HEK293 (cell line): ENCODE results near the gene ST7L.

ENCODE experiments used
- CTCF ChIA-PET: fragments of 350-600 bp; formaldehyde crosslinking; extraction: SDS; loops from one replicate; lab custom pipeline; 2021; ENCODE audit warnings: antibody characterized with exemption; lab: Yijun Ruan, JAX
- POLR2A ChIA-PET: fragments of 300-600 bp; formaldehyde crosslinking; extraction: SDS; loops from one replicate; lab custom pipeline; 2020; ENCODE audit warnings: antibody characterized with exemption, inconsistent platforms; lab: Yijun Ruan, JAX
- H3K27ac ChIP-seq: fragments of 200-500 bp; sonication (Bioruptor generic); 2 replicates; pipeline ENCODE4 v1.5.1; 2014; ENCODE audit warnings: low read depth, low read length, control low read depth, inconsistent platforms; ENCODE audit errors: extremely low read depth
- H3K36me3 ChIP-seq, 2 experiments: fragments of 200-500 bp in 1 of 2; sonication (Bioruptor generic) in 1 of 2; 1 replicate in 1 of 2; 2 replicates in 1 of 2; pipeline ENCODE4 v1.5.1; 2014 to 2017; ENCODE audit warnings: inconsistent platforms in 2 of 2, low read length in 2 of 2; ENCODE audit not compliant: control insufficient read depth in 2 of 2, insufficient read depth in 1 of 2
- H3K4me1 ChIP-seq: fragments of 200-500 bp; sonication (Bioruptor generic); 2 replicates; pipeline ENCODE4 v1.5.1; 2014; ENCODE audit warnings: mild to moderate bottlenecking, low read length, inconsistent platforms; ENCODE audit not compliant: control insufficient read depth, insufficient read depth
- H3K4me3 ChIP-seq: 2 replicates; pipeline ENCODE4 v1.5.1; 2011; ENCODE audit warnings: low read depth, mild to moderate bottlenecking, control low read depth, low read length, moderate library complexity
- H3K9me3 ChIP-seq: fragments of 200-500 bp; sonication (Bioruptor generic); 2 replicates; pipeline ENCODE4 v1.5.1; 2014; ENCODE audit warnings: low read depth, low read length, inconsistent platforms; ENCODE audit not compliant: control insufficient read depth, insufficient read depth
- BCL11A ChIP-seq: fragments of 450-650 bp; formaldehyde crosslinking; IDR thresholded peaks from 2 replicates; pipeline ENCODE4 v1.5.1; 2016; ENCODE audit warnings: low read depth, missing biosample characterization, missing genetic modification characterization
- GLIS2 ChIP-seq: fragments of 450-650 bp; formaldehyde crosslinking; IDR thresholded peaks from 2 replicates; pipeline ENCODE4 v1.5.1; 2016; ENCODE audit warnings: missing biosample characterization, missing genetic modification characterization
- KLF9 ChIP-seq: fragments of 450-650 bp; formaldehyde crosslinking; IDR thresholded peaks from 2 replicates; pipeline ENCODE4 v1.5.1; 2016; ENCODE audit warnings: missing biosample characterization, missing genetic modification characterization, low read depth
- PATZ1 ChIP-seq: fragments of 450-650 bp; formaldehyde crosslinking; IDR thresholded peaks from 2 replicates; pipeline ENCODE4 v1.5.1; 2016; ENCODE audit warnings: missing biosample characterization, missing genetic modification characterization
- ZBTB1 ChIP-seq: fragments of 450-650 bp; formaldehyde crosslinking; IDR thresholded peaks from 2 replicates; pipeline ENCODE4 v1.5.1; 2016; ENCODE audit warnings: missing biosample characterization, missing genetic modification characterization
- ZBTB6 ChIP-seq: fragments of 450-650 bp; formaldehyde crosslinking; IDR thresholded peaks from 2 replicates; pipeline ENCODE4 v1.5.1; 2017; ENCODE audit warnings: missing biosample characterization, missing genetic modification characterization
- ZIC2 ChIP-seq: fragments of 450-650 bp; formaldehyde crosslinking; IDR thresholded peaks from 2 replicates; pipeline ENCODE4 v1.5.1; 2016; ENCODE audit warnings: missing biosample characterization, missing genetic modification characterization
- ZNF121 ChIP-seq: fragments of 450-650 bp; formaldehyde crosslinking; IDR thresholded peaks from 2 replicates; pipeline ENCODE4 v1.5.1; 2016; ENCODE audit warnings: missing biosample characterization, missing genetic modification characterization
- ZNF140 ChIP-seq: fragments of 450-650 bp; formaldehyde crosslinking; IDR thresholded peaks from 2 replicates; pipeline ENCODE4 v1.5.1; 2016; ENCODE audit warnings: missing biosample characterization, missing genetic modification characterization
- ZNF175 ChIP-seq: fragments of 450-650 bp; formaldehyde crosslinking; IDR thresholded peaks from 2 replicates; pipeline ENCODE4 v1.5.1; 2016; ENCODE audit warnings: missing biosample characterization, missing genetic modification characterization
- ZNF23 ChIP-seq: fragments of 450-650 bp; formaldehyde crosslinking; IDR thresholded peaks from 2 replicates; pipeline ENCODE4 v1.5.1; 2016; ENCODE audit warnings: missing biosample characterization, missing genetic modification characterization, borderline replicate concordance
- ZNF24 ChIP-seq: fragments of 450-650 bp; formaldehyde crosslinking; IDR thresholded peaks from 2 replicates; pipeline ENCODE4 v1.5.1; 2016; ENCODE audit warnings: missing biosample characterization, missing genetic modification characterization
- ZNF302 ChIP-seq: fragments of 450-650 bp; formaldehyde crosslinking; IDR thresholded peaks from 2 replicates; pipeline ENCODE4 v1.5.1; 2016; ENCODE audit warnings: missing biosample characterization, missing genetic modification characterization, low read depth
- ZNF324 ChIP-seq: fragments of 450-650 bp; formaldehyde crosslinking; IDR thresholded peaks from 2 replicates; pipeline ENCODE4 v1.5.1; 2016; ENCODE audit warnings: missing biosample characterization, missing genetic modification characterization
- ZNF426 ChIP-seq: fragments of 450-650 bp; formaldehyde crosslinking; IDR thresholded peaks from 2 replicates; pipeline ENCODE4 v1.5.1; 2017; ENCODE audit warnings: missing biosample characterization, missing genetic modification characterization, mild to moderate bottlenecking, inconsistent platforms, moderate library complexity
- ZNF521 ChIP-seq: fragments of 450-650 bp; formaldehyde crosslinking; IDR thresholded peaks from 2 replicates; pipeline ENCODE4 v1.5.1; 2017; ENCODE audit warnings: missing biosample characterization, mild to moderate bottlenecking, missing genetic modification characterization
- ZNF571 ChIP-seq: fragments of 450-650 bp; formaldehyde crosslinking; IDR thresholded peaks from 2 replicates; pipeline ENCODE4 v1.5.0; 2017; ENCODE audit warnings: missing biosample characterization, missing genetic modification characterization
- ZNF660 ChIP-seq: fragments of 450-650 bp; IDR thresholded peaks from 2 replicates; pipeline ENCODE4 v1.5.1; 2018; ENCODE audit warnings: missing biosample characterization, mild to moderate bottlenecking, missing genetic modification characterization
- ZNF776 ChIP-seq: fragments of 450-650 bp; formaldehyde crosslinking; IDR thresholded peaks from 2 replicates; pipeline ENCODE4 v1.5.0; 2017; ENCODE audit warnings: missing biosample characterization, missing genetic modification characterization, borderline replicate concordance
- ZNF785 ChIP-seq: fragments of 450-650 bp; formaldehyde crosslinking; IDR thresholded peaks from 2 replicates; pipeline ENCODE4 v1.5.1; 2016; ENCODE audit warnings: missing biosample characterization, missing genetic modification characterization
- ZNF837 ChIP-seq: fragments of 450-650 bp; formaldehyde crosslinking; IDR thresholded peaks from 2 replicates; pipeline ENCODE4 v1.5.1; 2016; ENCODE audit warnings: missing biosample characterization, missing genetic modification characterization
- ZSCAN23 ChIP-seq: fragments of 450-650 bp; formaldehyde crosslinking; IDR thresholded peaks from 2 replicates; pipeline ENCODE4 v1.5.1; 2016; ENCODE audit warnings: missing biosample characterization, missing genetic modification characterization
- TF ChIP-seq, protein P1 (sequence below): fragments of 450-650 bp; formaldehyde crosslinking; IDR thresholded peaks from 2 replicates; pipeline ENCODE4 v1.5.1; 2017; ENCODE audit warnings: missing biosample characterization, missing genetic modification characterization

The ST7L gene

GRCh38 chr1:112589766-112590165 is 29.2 kb downstream of the ST7L start:
- no peak overlapping the region for H3K27ac ChIP-seq
- H3K4me1 ChIP-seq: no peaks in the 10 kb centered on the region
- H3K4me3 ChIP-seq: no peak overlapping the region
- H3K36me3 ChIP-seq: peaks cover 18 to 33% of the 10 kb centered on the region in 2 experiments
- TF ChIP-seq ZNF324 (tag by site-specific recombination): no peak
- TF ChIP-seq ZNF140 (tag by site-specific recombination): no peak
- no peak for TF ChIP-seq ZNF785 (tag by site-specific recombination)
- TF ChIP-seq GLIS2: no peak
- no peaks in the 10 kb centered on the region for H3K9me3 ChIP-seq
- ChIA-PET CTCF (interaction anchor here (1.4 kb wide), 1 partner anchor 88 kb away, joined by 3 read pairs; no protein-coding TSS in a partner anchor), POLR2A (no interaction called here)

DNA sequence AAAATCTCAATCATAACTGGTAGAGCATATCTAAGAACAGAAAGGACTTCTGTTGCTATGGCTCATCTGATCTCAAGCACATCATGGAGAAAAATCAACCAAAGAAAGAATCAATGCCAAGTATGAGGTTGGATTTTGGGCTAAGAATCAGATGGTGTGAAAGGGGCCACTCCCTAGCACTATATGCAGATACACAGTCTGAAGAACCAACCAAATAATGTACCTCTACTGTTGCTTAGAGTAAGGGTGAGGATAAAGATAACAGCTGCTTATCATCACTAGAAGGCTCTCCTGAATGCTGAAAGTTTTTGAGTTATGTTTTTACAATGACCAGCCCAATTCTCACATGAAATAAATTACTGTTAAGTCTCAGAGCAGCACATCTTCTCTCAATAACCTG is 35.6 kb downstream of the ST7L start:
- no peak for TF ChIP-seq ZNF837 (tag by site-specific recombination)
- TF ChIP-seq BCL11A: no peak
- TF ChIP-seq PATZ1: no peak
- TF ChIP-seq, protein P1, sequence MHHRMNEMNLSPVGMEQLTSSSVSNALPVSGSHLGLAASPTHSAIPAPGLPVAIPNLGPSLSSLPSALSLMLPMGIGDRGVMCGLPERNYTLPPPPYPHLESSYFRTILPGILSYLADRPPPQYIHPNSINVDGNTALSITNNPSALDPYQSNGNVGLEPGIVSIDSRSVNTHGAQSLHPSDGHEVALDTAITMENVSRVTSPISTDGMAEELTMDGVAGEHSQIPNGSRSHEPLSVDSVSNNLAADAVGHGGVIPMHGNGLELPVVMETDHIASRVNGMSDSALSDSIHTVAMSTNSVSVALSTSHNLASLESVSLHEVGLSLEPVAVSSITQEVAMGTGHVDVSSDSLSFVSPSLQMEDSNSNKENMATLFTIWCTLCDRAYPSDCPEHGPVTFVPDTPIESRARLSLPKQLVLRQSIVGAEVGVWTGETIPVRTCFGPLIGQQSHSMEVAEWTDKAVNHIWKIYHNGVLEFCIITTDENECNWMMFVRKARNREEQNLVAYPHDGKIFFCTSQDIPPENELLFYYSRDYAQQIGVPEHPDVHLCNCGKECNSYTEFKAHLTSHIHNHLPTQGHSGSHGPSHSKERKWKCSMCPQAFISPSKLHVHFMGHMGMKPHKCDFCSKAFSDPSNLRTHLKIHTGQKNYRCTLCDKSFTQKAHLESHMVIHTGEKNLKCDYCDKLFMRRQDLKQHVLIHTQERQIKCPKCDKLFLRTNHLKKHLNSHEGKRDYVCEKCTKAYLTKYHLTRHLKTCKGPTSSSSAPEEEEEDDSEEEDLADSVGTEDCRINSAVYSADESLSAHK: no peak
- TF ChIP-seq ZBTB6 (tag by site-specific recombination): no peak
- no peak for TF ChIP-seq ZNF302 (tag by site-specific recombination)
- TF ChIP-seq ZNF23 (tag by site-specific recombination): no peak
- no peak for TF ChIP-seq ZNF660 (tag by site-specific recombination)
- no peak for TF ChIP-seq ZNF571 (tag by site-specific recombination)
- TF ChIP-seq ZNF521 (tag by site-specific recombination): no peak
- no peak for TF ChIP-seq ZSCAN23 (tag by site-specific recombination)
- no peak for TF ChIP-seq ZNF24 (tag by site-specific recombination)
- no peak for TF ChIP-seq ZNF175 (tag by site-specific recombination)
- TF ChIP-seq ZNF426 (tag by site-specific recombination): no peak
- TF ChIP-seq KLF9 (tag by site-specific recombination): no peak
- TF ChIP-seq ZNF776 (tag by site-specific recombination): no peak
- TF ChIP-seq ZNF121: no peak
- TF ChIP-seq ZIC2 (tag by site-specific recombination): no peak
- no peak for TF ChIP-seq ZBTB1
- TF ChIP-seq, all 188 proteins: peak for 0
- Histone ChIP-seq H3K4me3 (no peak overlapping the region), H3K36me3 (peaks cover 7 to 24% of the 10 kb centered on the region in 2 experiments; a peak in 2 of 3 replicates), H3K27ac (no peak overlapping the region), H3K4me1 (no peaks in the 10 kb centered on the region), H3K9me3 (no peaks in the 10 kb centered on the region)
- ChIA-PET CTCF (no interaction called here), POLR2A (interaction anchor here (0.5 kb wide), 1 partner anchor 38 kb away, joined by 6 read pairs; no protein-coding TSS in a partner anchor)
